Measurements from ENCODE around the gene ADRA2C.

ADRA2C gene

GRCh38 chr4:3766036-3766784 lies at the start of gene ADRA2C:
Gene ADRA2C, plus strand, starts transcription at chr4:3766385. Its CDS starts 222 bp downstream, at chr4:3766607.
- DNase-seq, result no peak

- no peak for DNase-seq
These were observed 49.5 kb upstream of the ADRA2C start for GRCh38 chr4:3716631-3717235.

GRCh38 chr4:3717241-3717640 lies 48.9 kb upstream of the ADRA2C start:
- no peak for DNase-seq

GRCh38 chr4:3718462-3718861 lies 47.7 kb upstream of the ADRA2C start:
- DNase-seq, result no peak

GRCh38 chr4:3719191-3719590 lies 47.0 kb upstream of the ADRA2C start:
- no peak for DNase-seq

- no peak for DNase-seq
These were observed 46.3 kb upstream of the ADRA2C start for GRCh38 chr4:3719836-3720235.

GRCh38 chr4:3720466-3720865 lies 45.7 kb upstream of the ADRA2C start:
- DNase-seq, result no peak

- DNase-seq, result no peak
These were observed 45.0 kb upstream of the ADRA2C start for GRCh38 chr4:3721186-3721585.

GRCh38 chr4:3721627-3722026 lies 44.6 kb upstream of the ADRA2C start:
- DNase-seq, result no peak

- no peak for DNase-seq
These were observed 43.5 kb upstream of the ADRA2C start for GRCh38 chr4:3722446-3723231.

- no peak for DNase-seq
These were observed 42.9 kb upstream of the ADRA2C start for GRCh38 chr4:3723232-3723642.

GRCh38 chr4:3724319-3725231 lies 41.6 kb upstream of the ADRA2C start:
- DNase-seq, result no peak

- no peak for DNase-seq
These were observed 40.0 kb upstream of the ADRA2C start for GRCh38 chr4:3725936-3726870.

GRCh38 chr4:3727847-3728469 lies 38.2 kb upstream of the ADRA2C start:
- no peak for DNase-seq

- no peak for DNase-seq
These were observed 36.9 kb upstream of the ADRA2C start for GRCh38 chr4:3729188-3729881.

- no peak for DNase-seq
These were observed 36.3 kb upstream of the ADRA2C start for GRCh38 chr4:3729882-3730226.

GRCh38 chr4:3730422-3731190 lies 35.6 kb upstream of the ADRA2C start:
- DNase-seq, result no peak

- DNase-seq, result no peak
These were observed 33.8 kb upstream of the ADRA2C start for GRCh38 chr4:3732076-3733028.

- no peak for DNase-seq
These were observed 33.0 kb upstream of the ADRA2C start for GRCh38 chr4:3733195-3733594.
